ENCODE data around the gene PSAPL1. TPM values are rescaled to one million over a fixed set of nuclear protein-coding genes. Genes with fewer than 3 reads are reported as not detected.

The PSAPL1 gene
- total RNA-seq, 3 donors from 2014 or later, result 0.15 TPM; not detected in 2

DNA sequence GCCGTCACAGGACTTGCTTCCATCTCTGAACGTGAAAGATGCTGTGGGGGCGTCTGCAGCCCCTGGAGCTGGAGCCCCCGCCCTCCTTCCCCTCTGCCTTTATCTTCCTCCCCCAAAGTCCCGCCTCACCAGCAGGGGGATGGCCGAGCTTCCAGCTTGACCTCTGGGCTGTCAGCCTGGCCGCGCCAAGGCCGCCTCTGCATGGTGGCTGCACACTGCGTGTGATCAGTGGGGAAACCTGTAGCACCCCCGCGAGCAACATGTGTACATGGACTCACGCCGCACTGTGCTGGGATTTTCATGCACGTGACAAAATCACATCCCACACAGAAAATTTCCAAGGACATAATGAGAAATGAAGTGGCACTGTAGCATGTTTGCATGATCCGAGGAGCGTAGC lies 26.5 kb upstream of the PSAPL1 start:
- TF ChIP-seq CTCF (IDR thresholded peaks at IDR 0.05) (no peak), POLR2A (IDR thresholded peaks at IDR 0.05) (no peak), POLR2AphosphoS5 (IDR thresholded peaks at IDR 0.05) (no peak)
- no peaks in the 10 kb centered on the region for H3K4me1 ChIP-seq
- no peaks in the 10 kb centered on the region for H3K36me3 ChIP-seq
- peaks cover 4 to 9% of the 10 kb centered on the region in 2 donors for H3K9me3 ChIP-seq
- H3K27ac ChIP-seq, result no peak overlapping the region
- intact Hi-C loops (cut with DNase I; ENCODE audit: low total_unique reads), result no loop called here
- no peak overlapping the region for H3K4me3 ChIP-seq
- peaks cover 0 to 3% of the 10 kb centered on the region in 2 donors for H3K27me3 ChIP-seq
- DNase-seq (ENCODE audit: low spot score in 2 of 2), result no peak

DNA sequence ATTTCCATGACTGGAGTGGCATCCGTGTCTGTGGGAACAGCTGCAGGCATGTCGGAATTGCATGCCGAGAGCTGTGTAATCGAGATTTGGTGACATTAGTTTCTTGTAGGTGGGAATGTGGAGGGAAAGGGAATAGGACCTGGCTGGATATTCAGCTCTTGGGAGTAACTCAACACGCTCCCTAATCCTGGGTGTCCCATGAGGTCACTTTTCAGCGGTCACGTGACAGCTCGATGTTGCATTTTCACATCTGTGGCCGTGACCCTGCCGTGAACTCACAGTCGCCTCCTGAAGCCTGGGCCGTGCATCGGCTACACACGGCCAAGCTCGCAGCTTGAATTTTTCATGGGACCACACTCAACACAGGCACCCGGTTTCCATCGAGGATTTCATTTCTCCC lies 25.8 kb upstream of the PSAPL1 start:
- peaks cover 0 to 3% of the 10 kb centered on the region in 2 donors for H3K9me3 ChIP-seq
- H3K4me3 ChIP-seq, result no peak overlapping the region
- TF ChIP-seq CTCF (IDR thresholded peaks at IDR 0.05) (no peak), POLR2AphosphoS5 (IDR thresholded peaks at IDR 0.05) (no peak), POLR2A (IDR thresholded peaks at IDR 0.05) (no peak)
- intact Hi-C loops (cut with DNase I; ENCODE audit: low total_unique reads), result no loop called here
- H3K36me3 ChIP-seq, result no peaks in the 10 kb centered on the region
- H3K27me3 ChIP-seq, result peaks cover 0 to 3% of the 10 kb centered on the region in 2 donors
- no peak for DNase-seq (ENCODE audit: low spot score in 2 of 2)
- H3K4me1 ChIP-seq, result no peaks in the 10 kb centered on the region
- H3K27ac ChIP-seq, result no peak overlapping the region

GRCh38 chr4:7459471-7459870 lies 24.7 kb upstream of the PSAPL1 start:
- TF ChIP-seq CTCF (IDR thresholded peaks at IDR 0.05), result no peak
- no peak for TF ChIP-seq POLR2A (IDR thresholded peaks at IDR 0.05)
- no peak for TF ChIP-seq POLR2AphosphoS5 (IDR thresholded peaks at IDR 0.05)
- Histone ChIP-seq H3K4me1 (no peaks in the 10 kb centered on the region), H3K9me3 (no peaks in the 10 kb centered on the region), H3K27me3 (peaks cover 0 to 3% of the 10 kb centered on the region in 2 donors), H3K4me3 (no peak overlapping the region), H3K27ac (no peak overlapping the region), H3K36me3 (no peaks in the 10 kb centered on the region)
- DNase-seq (ENCODE audit: low spot score in 2 of 2), result no peak
- intact Hi-C loops (cut with DNase I; ENCODE audit: low total_unique reads), result no loop called here

GRCh38 chr4:7458477-7458876 lies 23.7 kb upstream of the PSAPL1 start:
- intact Hi-C loops (cut with DNase I; ENCODE audit: low total_unique reads), result no loop called here
- TF ChIP-seq POLR2AphosphoS5 (IDR thresholded peaks at IDR 0.05) (no peak), CTCF (IDR thresholded peaks at IDR 0.05) (no peak), POLR2A (IDR thresholded peaks at IDR 0.05) (no peak)
- Histone ChIP-seq H3K4me1 (no peaks in the 10 kb centered on the region), H3K9me3 (no peaks in the 10 kb centered on the region), H3K4me3 (no peak overlapping the region), H3K36me3 (no peaks in the 10 kb centered on the region), H3K27me3 (peaks cover 0 to 3% of the 10 kb centered on the region in 2 donors), H3K27ac (no peak overlapping the region)
- DNase-seq (ENCODE audit: low spot score in 2 of 2), result no peak

GRCh38 chr4:7458066-7458425 lies 23.3 kb upstream of the PSAPL1 start:
- no peak overlapping the region for H3K4me3 ChIP-seq
- no peak for DNase-seq (ENCODE audit: low spot score in 2 of 2)
- no peak overlapping the region for H3K27ac ChIP-seq
- TF ChIP-seq CTCF (IDR thresholded peaks at IDR 0.05), result no peak
- TF ChIP-seq POLR2A (IDR thresholded peaks at IDR 0.05), result no peak
- TF ChIP-seq POLR2AphosphoS5 (IDR thresholded peaks at IDR 0.05), result no peak
- no peaks in the 10 kb centered on the region for H3K4me1 ChIP-seq
- peaks cover 0 to 3% of the 10 kb centered on the region in 2 donors for H3K27me3 ChIP-seq
- H3K36me3 ChIP-seq, result no peaks in the 10 kb centered on the region
- intact Hi-C loops (cut with DNase I; ENCODE audit: low total_unique reads), result no loop called here
- no peaks in the 10 kb centered on the region for H3K9me3 ChIP-seq
